ENCODE results near the gene CDC42EP2. TPM values are rescaled to one million over a fixed set of nuclear protein-coding genes. Genes with fewer than 3 reads are reported as not detected.

CDC42EP2 gene
- total and polyA plus RNA-seq, 2 donors (not counting 3 experiments of a cell fraction or from before 2014, with no cell fraction given): 23.9 to 26.4 TPM

DNA sequence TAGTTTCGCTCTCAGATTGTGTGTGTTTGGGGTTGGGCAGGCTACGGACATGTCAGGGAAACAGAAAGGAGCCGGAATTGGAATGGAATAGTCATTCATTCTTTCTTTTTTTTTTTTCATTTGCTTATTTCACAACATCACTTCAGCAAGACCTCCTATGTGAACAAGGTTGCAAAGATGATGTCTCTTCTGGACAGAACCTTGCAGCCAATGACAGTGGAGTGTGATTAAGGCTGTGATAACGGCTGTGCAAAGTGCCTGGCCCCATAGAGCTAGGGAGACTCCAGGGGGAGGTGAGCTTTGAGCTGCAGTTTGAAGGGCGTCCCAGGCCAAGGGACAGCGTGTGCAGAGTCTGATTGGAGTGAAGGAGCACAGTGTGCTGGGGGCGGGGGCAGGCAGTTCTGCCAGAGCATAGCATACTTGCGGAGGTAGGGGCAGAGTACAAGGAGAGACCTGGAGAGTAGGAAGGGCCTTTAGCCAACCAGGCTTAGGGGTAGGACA is 43.2 kb downstream of the CDC42EP2 start:
- Histone ChIP-seq H3K9me1 (replicated peaks; ENCODE audit: control insufficient read depth, extremely low read depth, insufficient read depth, low read length) (no peaks in the 10 kb centered on the region), H3K9ac (replicated peaks; ENCODE audit: extremely low read depth, insufficient read depth, low read length) (no peak overlapping the region), H3K4me3 (replicated peaks in 1 of 3; ENCODE audit: insufficient read depth in 1 of 3, low read depth in 1 of 3, low read length in 3 of 3) (no peak overlapping the region), H3K27ac (ENCODE audit: insufficient read depth, low read depth, low read length) (no peak overlapping the region), H3K36me3 (ENCODE audit: control insufficient read depth in 2 of 2, extremely low read depth in 1 of 2, insufficient read depth in 2 of 2, low read length in 2 of 2) (no peaks in the 10 kb centered on the region), H4K20me1 (replicated peaks; ENCODE audit: control insufficient read depth, extremely low read depth, insufficient read depth, low read length) (no peaks in the 10 kb centered on the region), H3K4me1 (ENCODE audit: control insufficient read depth, extremely low read depth, insufficient read depth, low read length) (peaks cover 14% of the 10 kb centered on the region), H3K9me3 (replicated peaks; ENCODE audit: control insufficient read depth, insufficient read depth, low read length) (no peaks in the 10 kb centered on the region), H2AFZ (ENCODE audit: low read depth, low read length) (no peak overlapping the region), H3K79me2 (ENCODE audit: control insufficient read depth, insufficient read depth, low read length) (no peaks in the 10 kb centered on the region), H3K4me2 (ENCODE audit: insufficient read depth, low read length) (no peak overlapping the region), H3K27me3 (ENCODE audit: control insufficient read depth in 2 of 2, insufficient read depth in 2 of 2, low read length in 2 of 2) (peaks cover 5 to 6% of the 10 kb centered on the region in 2 experiments)
- dilution Hi-C loops (cut with MboI; ENCODE audit: extremely low pct_ligation_motif_present, low sequenced_read_pairs) (no loop called here), intact Hi-C loops (cut with micrococcal nuclease) (no loop called here)
- CTCF ChIA-PET: interaction anchor here (1.8 kb wide), 1 partner anchor 9 kb away, joined by 4 read pairs; no protein-coding TSS in a partner anchor
- no peak for FAIRE-seq
- no peak for TF ChIP-seq MAX (IDR thresholded peaks at IDR 0.05; ENCODE audit: insufficient read depth, insufficient read length)
- no peak for TF ChIP-seq GATA2 (IDR thresholded peaks at IDR 0.05; ENCODE audit: insufficient read depth, insufficient read length, low read depth, low read length)
- no peak for TF ChIP-seq POLR2A (IDR thresholded peaks at IDR 0.05; ENCODE audit: low read depth, low read length)
- TF ChIP-seq MYC (IDR thresholded peaks at IDR 0.05; ENCODE audit: low read depth, low read length): no peak
- no peak for TF ChIP-seq POLR2AphosphoS5 (IDR thresholded peaks at IDR 0.05; ENCODE audit: insufficient read depth, low read depth, low read length)
- TF ChIP-seq EZH2 (IDR thresholded peaks at IDR 0.05; ENCODE audit: borderline replicate concordance, low read depth, low read length, severe bottlenecking): no peak
- no peak for TF ChIP-seq JUN (IDR thresholded peaks at IDR 0.05; ENCODE audit: borderline replicate concordance, insufficient read depth, insufficient read length, low read depth)
- no peak for TF ChIP-seq FOS (IDR thresholded peaks at IDR 0.05; ENCODE audit: borderline replicate concordance, insufficient read depth, low read length)
- TF ChIP-seq, protein P1, sequence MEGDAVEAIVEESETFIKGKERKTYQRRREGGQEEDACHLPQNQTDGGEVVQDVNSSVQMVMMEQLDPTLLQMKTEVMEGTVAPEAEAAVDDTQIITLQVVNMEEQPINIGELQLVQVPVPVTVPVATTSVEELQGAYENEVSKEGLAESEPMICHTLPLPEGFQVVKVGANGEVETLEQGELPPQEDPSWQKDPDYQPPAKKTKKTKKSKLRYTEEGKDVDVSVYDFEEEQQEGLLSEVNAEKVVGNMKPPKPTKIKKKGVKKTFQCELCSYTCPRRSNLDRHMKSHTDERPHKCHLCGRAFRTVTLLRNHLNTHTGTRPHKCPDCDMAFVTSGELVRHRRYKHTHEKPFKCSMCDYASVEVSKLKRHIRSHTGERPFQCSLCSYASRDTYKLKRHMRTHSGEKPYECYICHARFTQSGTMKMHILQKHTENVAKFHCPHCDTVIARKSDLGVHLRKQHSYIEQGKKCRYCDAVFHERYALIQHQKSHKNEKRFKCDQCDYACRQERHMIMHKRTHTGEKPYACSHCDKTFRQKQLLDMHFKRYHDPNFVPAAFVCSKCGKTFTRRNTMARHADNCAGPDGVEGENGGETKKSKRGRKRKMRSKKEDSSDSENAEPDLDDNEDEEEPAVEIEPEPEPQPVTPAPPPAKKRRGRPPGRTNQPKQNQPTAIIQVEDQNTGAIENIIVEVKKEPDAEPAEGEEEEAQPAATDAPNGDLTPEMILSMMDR (IDR thresholded peaks at IDR 0.05; ENCODE audit: extremely low read depth in 1 of 2, insufficient read depth in 1 of 2, low read depth in 1 of 2, low read length in 2 of 2): no peak
- no TSS peak for BruUV-seq (replicated peaks)
- POLR2A ChIA-PET: interaction anchor here (0.5 kb wide), 1 partner anchor 150 kb away, joined by 3 read pairs; no protein-coding TSS in a partner anchor
- DNase-seq (ENCODE audit: low read depth, low spot score): no peak

Data from endothelial cell of umbilical vein (primary cell).